ENCODE measurements around the gene MSI2.

The MSI2 gene

GRCh38 chr17:57357830-57358430, 101.6 kb downstream of the MSI2 start:
- TF ChIP-seq CTCF (conservative IDR thresholded peaks at IDR 0.05), result no peak
- H3K27ac ChIP-seq, result peak overlapping the region; percentile 100

GRCh38 chr17:57360266-57360665, 103.9 kb downstream of the MSI2 start:
- TF ChIP-seq CTCF (conservative IDR thresholded peaks at IDR 0.05), result no peak
- peak overlapping the region; percentile 100 for H3K27ac ChIP-seq

GRCh38 chr17:57362797-57363556, 106.7 kb downstream of the MSI2 start:
- no peak overlapping the region for H3K27ac ChIP-seq
- no peak for TF ChIP-seq CTCF (conservative IDR thresholded peaks at IDR 0.05)

GRCh38 chr17:57363580-57363979, 107.3 kb downstream of the MSI2 start:
- H3K27ac ChIP-seq, result peak overlapping the region; percentile 31; the same call in 1 of the 2 replicates
- TF ChIP-seq CTCF (conservative IDR thresholded peaks at IDR 0.05), result no peak

GRCh38 chr17:57363998-57364643, 107.8 kb downstream of the MSI2 start:
- no peak for TF ChIP-seq CTCF (conservative IDR thresholded peaks at IDR 0.05)

GRCh38 chr17:57365420-57365819, 109.1 kb downstream of the MSI2 start:
- no peak for TF ChIP-seq CTCF (conservative IDR thresholded peaks at IDR 0.05)
- no peak overlapping the region for H3K27ac ChIP-seq

More at GRCh38 chr17:57363998-57364643, 107.8 kb downstream of the MSI2 start:
- H3K27ac ChIP-seq, result peak overlapping the region; percentile 31; the same call in 1 of the 2 replicates

- H3K27ac ChIP-seq, result peak overlapping the region; percentile 28
- no peak for TF ChIP-seq CTCF (conservative IDR thresholded peaks at IDR 0.05)
Measured at GRCh38 chr17:57366177-57366557, 109.8 kb downstream of the MSI2 start.

Data from VCaP (cell line).